Nephron (organoid): ENCODE results near the gene KYNU.

Source experiments
- H3K27ac Mint-ChIP-seq, 3 experiments: 2 replicates each; pipeline ENCODE4 v1.8.0; 2020; ENCODE audit warnings: mixed read lengths in 3 of 3, mild to moderate bottlenecking in 2 of 3, moderate library complexity in 1 of 3
- H3K27me3 Mint-ChIP-seq: 2 replicates; pipeline ENCODE4 v1.8.0; 2021; ENCODE audit warnings: low read depth, mild to moderate bottlenecking, moderate library complexity, mixed read lengths
- H3K36me3 Mint-ChIP-seq: 2 replicates; pipeline ENCODE4 v1.8.0; 2020; ENCODE audit warnings: low read depth, mixed read lengths
- H3K4me1 Mint-ChIP-seq: 2 replicates; pipeline ENCODE4 v1.8.0; 2020; ENCODE audit warnings: mixed read lengths
- H3K4me3 Mint-ChIP-seq, 3 experiments: 2 replicates each; pipeline ENCODE4 v1.8.0; 2020; ENCODE audit warnings: mild to moderate bottlenecking in 3 of 3, mixed read lengths in 3 of 3, moderate library complexity in 2 of 3
- H3K9me3 Mint-ChIP-seq: 2 replicates; pipeline ENCODE4 v1.8.0; 2020; ENCODE audit warnings: mixed read lengths
- TF ChIP-seq, protein P1 (sequence below), 3 experiments: fragments of 200-600 bp; sonication (generic); IDR thresholded peaks; one replicate each; pipeline ENCODE4 v1.5.0; 2021; ENCODE audit warnings: antibody characterized with exemption in 3 of 3; ENCODE audit not compliant: unreplicated experiment in 3 of 3

The KYNU gene

DNA sequence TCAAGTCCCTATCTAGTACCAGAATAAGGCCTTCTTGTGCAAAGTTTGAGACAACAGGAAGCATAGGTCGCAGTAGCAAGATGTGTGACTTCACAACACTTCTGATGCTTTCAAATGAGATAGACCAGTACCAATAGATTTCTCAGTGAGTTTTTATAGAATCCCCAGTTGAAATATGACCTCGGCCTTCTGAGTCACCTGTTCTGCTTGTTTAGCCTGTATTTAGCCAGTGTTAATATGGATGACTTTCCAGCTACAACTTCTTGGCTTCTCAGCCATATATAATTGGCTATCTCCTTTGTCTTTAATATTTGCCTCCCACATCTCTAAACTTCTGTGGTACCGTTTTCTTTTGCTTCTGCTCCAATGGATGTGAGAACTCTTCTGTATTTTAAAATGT, 113.8 kb downstream of the KYNU start:
- peaks cover 30% of the 10 kb centered on the region for H3K4me1 Mint-ChIP-seq

GRCh38 chr2:142992840-142993239, 115.4 kb downstream of the KYNU start:
- H3K4me1 Mint-ChIP-seq = peaks cover 43% of the 10 kb centered on the region
- H3K36me3 Mint-ChIP-seq = no peaks in the 10 kb centered on the region
- TF ChIP-seq, protein P1, sequence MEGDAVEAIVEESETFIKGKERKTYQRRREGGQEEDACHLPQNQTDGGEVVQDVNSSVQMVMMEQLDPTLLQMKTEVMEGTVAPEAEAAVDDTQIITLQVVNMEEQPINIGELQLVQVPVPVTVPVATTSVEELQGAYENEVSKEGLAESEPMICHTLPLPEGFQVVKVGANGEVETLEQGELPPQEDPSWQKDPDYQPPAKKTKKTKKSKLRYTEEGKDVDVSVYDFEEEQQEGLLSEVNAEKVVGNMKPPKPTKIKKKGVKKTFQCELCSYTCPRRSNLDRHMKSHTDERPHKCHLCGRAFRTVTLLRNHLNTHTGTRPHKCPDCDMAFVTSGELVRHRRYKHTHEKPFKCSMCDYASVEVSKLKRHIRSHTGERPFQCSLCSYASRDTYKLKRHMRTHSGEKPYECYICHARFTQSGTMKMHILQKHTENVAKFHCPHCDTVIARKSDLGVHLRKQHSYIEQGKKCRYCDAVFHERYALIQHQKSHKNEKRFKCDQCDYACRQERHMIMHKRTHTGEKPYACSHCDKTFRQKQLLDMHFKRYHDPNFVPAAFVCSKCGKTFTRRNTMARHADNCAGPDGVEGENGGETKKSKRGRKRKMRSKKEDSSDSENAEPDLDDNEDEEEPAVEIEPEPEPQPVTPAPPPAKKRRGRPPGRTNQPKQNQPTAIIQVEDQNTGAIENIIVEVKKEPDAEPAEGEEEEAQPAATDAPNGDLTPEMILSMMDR (IDR thresholded peaks at IDR 0.05; ENCODE audit: unreplicated experiment in 3 of 3) = no peak
- H3K27ac Mint-ChIP-seq = peak overlapping the region in 1 of 3 experiments; percentile 71
- no peaks in the 10 kb centered on the region for H3K27me3 Mint-ChIP-seq
- no peaks in the 10 kb centered on the region for H3K9me3 Mint-ChIP-seq
- no peak overlapping the region for H3K4me3 Mint-ChIP-seq

More for the DNA sequence above, 113.8 kb downstream of the KYNU start:
- TF ChIP-seq, protein P1 (IDR thresholded peaks at IDR 0.05; ENCODE audit: unreplicated experiment in 3 of 3) = no peak
- Mint-ChIP-seq H3K36me3 (no peaks in the 10 kb centered on the region), H3K27ac (no peak overlapping the region), H3K4me3 (no peak overlapping the region), H3K9me3 (no peaks in the 10 kb centered on the region), H3K27me3 (no peaks in the 10 kb centered on the region)

GRCh38 chr2:142993771-142994170, 116.3 kb downstream of the KYNU start:
- H3K27ac Mint-ChIP-seq = peak overlapping the region; percentile 32 to 85 (median 67)
- no peaks in the 10 kb centered on the region for H3K27me3 Mint-ChIP-seq
- no peaks in the 10 kb centered on the region for H3K9me3 Mint-ChIP-seq
- H3K36me3 Mint-ChIP-seq = no peaks in the 10 kb centered on the region
- H3K4me3 Mint-ChIP-seq = no peak overlapping the region
- TF ChIP-seq, protein P1 (IDR thresholded peaks at IDR 0.05; ENCODE audit: unreplicated experiment in 3 of 3) = no peak
- peaks cover 41% of the 10 kb centered on the region for H3K4me1 Mint-ChIP-seq

GRCh38 chr2:142994665-142995064, 117.2 kb downstream of the KYNU start:
- Mint-ChIP-seq H3K27me3 (no peaks in the 10 kb centered on the region), H3K9me3 (no peaks in the 10 kb centered on the region), H3K27ac (no peak overlapping the region), H3K4me3 (no peak overlapping the region), H3K4me1 (peaks cover 32% of the 10 kb centered on the region), H3K36me3 (no peaks in the 10 kb centered on the region)
- TF ChIP-seq, protein P1 (IDR thresholded peaks at IDR 0.05; ENCODE audit: unreplicated experiment in 3 of 3) = no peak

DNA sequence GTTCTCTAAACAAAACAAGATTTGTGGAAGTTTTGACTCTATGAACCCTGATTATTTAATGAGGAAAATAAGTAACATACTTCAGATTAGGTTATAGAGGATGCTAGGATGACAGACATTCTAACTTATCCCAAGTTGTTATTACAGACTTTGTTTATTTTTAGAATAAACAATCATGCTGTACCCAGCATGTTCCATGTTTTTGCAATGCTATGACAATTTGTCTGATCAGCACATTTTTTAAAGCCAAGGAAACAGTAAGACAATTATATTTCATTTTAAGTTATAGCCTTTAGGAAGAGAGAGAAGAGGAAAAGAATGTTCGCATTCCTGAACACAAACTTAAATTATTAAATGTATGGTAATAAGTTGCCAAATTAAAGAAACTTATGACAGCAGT, 119.8 kb downstream of the KYNU start:
- Mint-ChIP-seq H3K36me3 (no peaks in the 10 kb centered on the region), H3K4me3 (peak overlapping the region in 1 of 3 experiments; percentile 47), H3K27ac (peak overlapping the region; percentile 24 to 90 (median 81)), H3K27me3 (no peaks in the 10 kb centered on the region), H3K9me3 (no peaks in the 10 kb centered on the region), H3K4me1 (peaks cover 29% of the 10 kb centered on the region)
- TF ChIP-seq, protein P1 (IDR thresholded peaks at IDR 0.05; ENCODE audit: unreplicated experiment in 3 of 3) = no peak

GRCh38 chr2:143000599-143000998, 123.1 kb downstream of the KYNU start:
- Mint-ChIP-seq H3K36me3 (no peaks in the 10 kb centered on the region), H3K4me1 (peaks cover 17% of the 10 kb centered on the region), H3K4me3 (no peak overlapping the region), H3K9me3 (peaks cover 6% of the 10 kb centered on the region), H3K27ac (no peak overlapping the region), H3K27me3 (no peaks in the 10 kb centered on the region)
- TF ChIP-seq, protein P1 (IDR thresholded peaks at IDR 0.05; ENCODE audit: unreplicated experiment in 3 of 3) = no peak
